GM18868 (cell line): ENCODE results near the gene CLRN3.

ENCODE experiments used
- ATAC-seq: cut with Tn5 transposase; IDR thresholded peaks from one replicate; pipeline ENCODE4 v1.9.1; 2021; ENCODE audit warnings: mild to moderate bottlenecking, moderate library complexity; ENCODE audit not compliant: unreplicated experiment

The CLRN3 gene

GRCh38 chr10:127903789-127904188, 11.0 kb upstream of the CLRN3 start:
- ATAC-seq: no peak

- ATAC-seq: no peak
These were observed 7.1 kb upstream of the CLRN3 start for GRCh38 chr10:127899766-127900387.

GRCh38 chr10:127897177-127897576, 4.4 kb upstream of the CLRN3 start:
- ATAC-seq: no peak

- ATAC-seq: no peak
These were observed 3.8 kb upstream of the CLRN3 start for GRCh38 chr10:127896590-127896989.

- no peak for ATAC-seq
These were observed 1.4 kb upstream of the CLRN3 start for GRCh38 chr10:127894146-127894545.

- ATAC-seq: no peak
These were observed 1.9 kb downstream of the CLRN3 start for GRCh38 chr10:127890832-127891334.

GRCh38 chr10:127890216-127890615, 2.5 kb downstream of the CLRN3 start:
- no peak for ATAC-seq

GRCh38 chr10:127889605-127890195, 3.0 kb downstream of the CLRN3 start:
- no peak for ATAC-seq

GRCh38 chr10:127888521-127889312, 4.0 kb downstream of the CLRN3 start:
- ATAC-seq: no peak

GRCh38 chr10:127887541-127888415, 5.0 kb downstream of the CLRN3 start:
- ATAC-seq: no peak

- no peak for ATAC-seq
These were observed 6.2 kb downstream of the CLRN3 start for GRCh38 chr10:127886371-127887051.

GRCh38 chr10:127884501-127884900, 8.2 kb downstream of the CLRN3 start:
- no peak for ATAC-seq

- ATAC-seq: no peak
These were observed 9.2 kb downstream of the CLRN3 start for GRCh38 chr10:127883516-127883915.

- no peak for ATAC-seq
These were observed 9.8 kb downstream of the CLRN3 start for GRCh38 chr10:127882801-127883459.

- ATAC-seq: no peak
These were observed 10.3 kb downstream of the CLRN3 start for GRCh38 chr10:127882391-127882790.

- no peak for ATAC-seq
These were observed 11.5 kb downstream of the CLRN3 start for GRCh38 chr10:127881262-127881661.

- no peak for ATAC-seq
These were observed 12.2 kb downstream of the CLRN3 start for GRCh38 chr10:127880557-127880956.

GRCh38 chr10:127878475-127879055, 14.2 kb downstream of the CLRN3 start:
- ATAC-seq: no peak

GRCh38 chr10:127877699-127878098, 15.0 kb downstream of the CLRN3 start:
- ATAC-seq: no peak
